HCT116 (cell line): ENCODE data around the gene LYRM4. TPM values are rescaled to one million over a fixed set of nuclear protein-coding genes. Genes with fewer than 3 reads are reported as not detected.

Experiments used
- ATAC-seq: fragments of 200-7000 bp; cut with Tn5 transposase; 2 replicates; pipeline ENCODE4 v1.9.1; 2020; ENCODE audit warnings: mild to moderate bottlenecking, moderate library complexity
- BruUV-seq: library from RNA; stranded (reverse); fragments of 400-500 nt; replicated peaks from 2 replicates; lab custom pipeline; 2021; lab: Mats Ljungman, UMichigan
- CTCF ChIA-PET: fragments of 300-600 bp; sonication (Branson Sonifier 250); formaldehyde crosslinking; loops from one replicate; lab custom pipeline; 2021; ENCODE audit warnings: antibody characterized with exemption; lab: Charles Lee
- POLR2A ChIA-PET: fragments of 300-600, 350-600 bp; sonication (Branson Sonifier 250); formaldehyde crosslinking; loops from one replicate; lab custom pipeline; 2021; ENCODE audit warnings: antibody characterized with exemption; lab: Charles Lee
- RAD21 ChIA-PET, 2 experiments: fragments of 300-600 bp; sonication (Branson Sonifier 250); formaldehyde crosslinking; loops; one replicate each; lab custom pipeline; 2023; ENCODE audit warnings: low total read pairs in 2 of 2; ENCODE audit not compliant: uncharacterized antibody in 2 of 2, unreplicated experiment in 2 of 2, low non-redundant PET in 1 of 2; lab: Charles Lee
- DNase-seq: peaks from one replicate; pipeline ENCODE4 v3.0.0-alpha.2; 2010; ENCODE audit warnings: low read depth, low spot score
- H2AFZ ChIP-seq: fragments of 200-600 bp; shearing (Covaris generic), sonication (generic); 2 replicates; pipeline ENCODE4 v1.6.1; 2017; ENCODE audit warnings: low read depth, mixed run types, mixed read lengths, antibody characterized with exemption, low read length; ENCODE audit not compliant: poor library complexity, severe bottlenecking
- H3K27ac ChIP-seq: 2 replicates; pipeline ENCODE4 v1.5.1; 2012; ENCODE audit warnings: low read depth, low read length
- H3K27me3 ChIP-seq: fragments of 200-600 bp; sonication (generic); 2 replicates; pipeline ENCODE4 v1.6.1; 2016; ENCODE audit warnings: mixed run types, low read length, mixed read lengths; ENCODE audit not compliant: insufficient read depth
- H3K36me3 ChIP-seq, 2 experiments: fragments of 200-500 bp in 1 of 2; fragments of 200-600 bp in 1 of 2; sonication (Bioruptor generic) in 1 of 2; sonication (generic) in 1 of 2; 2 replicates each; pipeline versions ENCODE4 v1.5.1 to v1.6.1; 2014 to 2016; ENCODE audit warnings: low read length in 2 of 2, inconsistent platforms in 1 of 2, mixed read lengths in 1 of 2, mixed run types in 1 of 2; ENCODE audit not compliant: insufficient read depth in 2 of 2, control insufficient read depth in 1 of 2
- H3K4me1 ChIP-seq, 2 experiments: fragments of 200-600 bp in 1 of 2; sonication (generic) in 1 of 2; 2 replicates each; pipeline versions ENCODE4 v1.5.1 to v1.6.1; 2012 to 2017; ENCODE audit warnings: low read length in 2 of 2, inconsistent platforms in 1 of 2, mild to moderate bottlenecking in 1 of 2, mixed read lengths in 1 of 2, mixed run types in 1 of 2, moderate library complexity in 1 of 2; ENCODE audit not compliant: insufficient read depth in 2 of 2, control insufficient read depth in 1 of 2
- H3K4me2 ChIP-seq: fragments of 200-600 bp; sonication (generic); 2 replicates; pipeline ENCODE4 v1.6.1; 2017; ENCODE audit warnings: mixed run types, low read length, mixed read lengths
- H3K4me3 ChIP-seq, 2 experiments: fragments of 200-600 bp in 1 of 2; sonication (generic) in 1 of 2; replicated peaks in 1 of 2; 2 replicates each; pipeline ENCODE4 v1.5.1; 2011 to 2016; ENCODE audit warnings: low read length in 2 of 2, control low read depth in 1 of 2, low read depth in 1 of 2, mild to moderate bottlenecking in 1 of 2, mixed read lengths in 1 of 2, mixed run types in 1 of 2
- H3K79me2 ChIP-seq: fragments of 200-600 bp; sonication (generic); 2 replicates; pipeline ENCODE4 v1.6.1; 2017; ENCODE audit warnings: mild to moderate bottlenecking, mixed run types, low read length, moderate library complexity, mixed read lengths; ENCODE audit not compliant: insufficient read depth
- H3K9ac ChIP-seq: fragments of 200-600 bp; sonication (generic); 2 replicates; pipeline ENCODE4 v1.6.1; 2016; ENCODE audit warnings: low read length, mixed read lengths
- H3K9me2 ChIP-seq: fragments of 200-600 bp; sonication (generic), shearing (Covaris generic); 2 replicates; pipeline ENCODE4 v1.6.1; 2017; ENCODE audit warnings: mixed run types, mild to moderate bottlenecking, moderate library complexity; ENCODE audit not compliant: insufficient read depth
- H3K9me3 ChIP-seq, 2 experiments: fragments of 200-500 bp in 1 of 2; fragments of 200-600 bp in 1 of 2; sonication (Bioruptor generic) in 1 of 2; sonication (generic) in 1 of 2; 2 replicates each; pipeline ENCODE4 v1.6.1; 2014 to 2017; ENCODE audit warnings: low read length in 2 of 2, mixed read lengths in 2 of 2, inconsistent platforms in 1 of 2, low read depth in 1 of 2, mild to moderate bottlenecking in 1 of 2, mixed run types in 1 of 2, moderate library complexity in 1 of 2; ENCODE audit not compliant: control insufficient read depth in 1 of 2, insufficient read depth in 1 of 2
- H4K20me1 ChIP-seq: fragments of 200-600 bp; sonication (generic), shearing (Covaris generic); 2 replicates; pipeline ENCODE4 v1.6.1; 2017; ENCODE audit warnings: mixed run types, mild to moderate bottlenecking, moderate library complexity; ENCODE audit not compliant: insufficient read depth
- EZH2 ChIP-seq: fragments of 200-600 bp; sonication (generic); IDR thresholded peaks from 2 replicates; pipeline ENCODE4 v1.6.1; 2017; ENCODE audit warnings: antibody characterized with exemption, mixed run types
- POLR2AphosphoS5 ChIP-seq: IDR thresholded peaks from 2 replicates; pipeline ENCODE4 v1.6.1; 2011; ENCODE audit warnings: mild to moderate bottlenecking, low read depth, low read length, moderate library complexity
- SIN3A ChIP-seq: IDR thresholded peaks from 2 replicates; pipeline ENCODE4 v1.6.1; 2012; ENCODE audit warnings: low read depth
- TCF7L2 ChIP-seq: IDR thresholded peaks from 2 replicates; pipeline ENCODE4 v1.7.0; 2011; ENCODE audit warnings: borderline replicate concordance, inconsistent platforms; ENCODE audit not compliant: insufficient read depth, insufficient read length; ENCODE audit errors: extremely low read depth
- ZNF274 ChIP-seq: fragments of 200-500 bp; sonication (Bioruptor generic); IDR thresholded peaks from 2 replicates; pipeline ENCODE4 v1.6.1; 2014; ENCODE audit warnings: mild to moderate bottlenecking, low read depth, low read length, inconsistent platforms
- intact Hi-C: fragments of 100-400 bp; cut with micrococcal nuclease; formaldehyde crosslinking; loops from 2 replicates; pipeline ENCODE4 v1.10.0; 2022
- total RNA-seq: library from RNA; stranded (reverse); gene quantifications from one replicate; pipeline ENCODE4 v1.2.1, GENCODE V29; 2021; ENCODE audit not compliant: unreplicated experiment
- TF ChIP-seq, protein P1 (sequence below): IDR thresholded peaks from 2 replicates; pipeline ENCODE4 v1.6.1; 2011; ENCODE audit warnings: mild to moderate bottlenecking, low read length, moderate library complexity; ENCODE audit not compliant: insufficient replicate concordance; ENCODE audit errors: extremely low read depth
- TF ChIP-seq, protein P2 (sequence below): IDR thresholded peaks from 2 replicates; pipeline ENCODE4 v1.6.1; 2012
- TF ChIP-seq, protein P3 (sequence below): IDR thresholded peaks from 2 replicates; pipeline ENCODE4 v1.6.1; 2012; ENCODE audit warnings: low read depth

The LYRM4 gene
- total RNA-seq, 1 experiment from 2014 or later, result 30.1 TPM

DNA sequence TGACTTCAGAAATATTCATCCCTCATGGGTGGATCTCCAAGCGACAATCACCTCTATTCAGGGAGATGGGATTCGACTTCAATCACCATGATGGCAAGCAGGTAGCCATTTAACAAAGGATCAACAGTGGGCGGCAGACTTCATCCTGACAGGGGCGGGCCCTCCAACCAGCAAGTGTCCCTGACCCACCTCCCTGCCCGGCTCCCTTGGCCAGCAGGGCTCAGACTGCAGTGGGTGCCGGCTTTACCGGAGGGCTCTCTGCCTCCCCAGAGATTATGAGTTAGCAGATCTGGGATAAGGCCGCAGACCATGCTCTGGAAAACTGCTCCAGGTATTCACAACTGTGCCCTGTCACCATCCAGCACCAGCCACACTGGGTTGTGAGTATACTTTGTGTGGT, 136.2 kb downstream of the LYRM4 start (continued):
- TF ChIP-seq, protein P1, sequence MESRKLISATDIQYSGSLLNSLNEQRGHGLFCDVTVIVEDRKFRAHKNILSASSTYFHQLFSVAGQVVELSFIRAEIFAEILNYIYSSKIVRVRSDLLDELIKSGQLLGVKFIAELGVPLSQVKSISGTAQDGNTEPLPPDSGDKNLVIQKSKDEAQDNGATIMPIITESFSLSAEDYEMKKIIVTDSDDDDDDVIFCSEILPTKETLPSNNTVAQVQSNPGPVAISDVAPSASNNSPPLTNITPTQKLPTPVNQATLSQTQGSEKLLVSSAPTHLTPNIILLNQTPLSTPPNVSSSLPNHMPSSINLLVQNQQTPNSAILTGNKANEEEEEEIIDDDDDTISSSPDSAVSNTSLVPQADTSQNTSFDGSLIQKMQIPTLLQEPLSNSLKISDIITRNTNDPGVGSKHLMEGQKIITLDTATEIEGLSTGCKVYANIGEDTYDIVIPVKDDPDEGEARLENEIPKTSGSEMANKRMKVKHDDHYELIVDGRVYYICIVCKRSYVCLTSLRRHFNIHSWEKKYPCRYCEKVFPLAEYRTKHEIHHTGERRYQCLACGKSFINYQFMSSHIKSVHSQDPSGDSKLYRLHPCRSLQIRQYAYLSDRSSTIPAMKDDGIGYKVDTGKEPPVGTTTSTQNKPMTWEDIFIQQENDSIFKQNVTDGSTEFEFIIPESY, result no peak
- TF ChIP-seq TCF7L2 (no peak), ZNF274 (no peak), SIN3A (no peak), POLR2AphosphoS5 (no peak)
- TF ChIP-seq, protein P2, sequence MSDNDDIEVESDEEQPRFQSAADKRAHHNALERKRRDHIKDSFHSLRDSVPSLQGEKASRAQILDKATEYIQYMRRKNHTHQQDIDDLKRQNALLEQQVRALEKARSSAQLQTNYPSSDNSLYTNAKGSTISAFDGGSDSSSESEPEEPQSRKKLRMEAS, result no peak

DNA sequence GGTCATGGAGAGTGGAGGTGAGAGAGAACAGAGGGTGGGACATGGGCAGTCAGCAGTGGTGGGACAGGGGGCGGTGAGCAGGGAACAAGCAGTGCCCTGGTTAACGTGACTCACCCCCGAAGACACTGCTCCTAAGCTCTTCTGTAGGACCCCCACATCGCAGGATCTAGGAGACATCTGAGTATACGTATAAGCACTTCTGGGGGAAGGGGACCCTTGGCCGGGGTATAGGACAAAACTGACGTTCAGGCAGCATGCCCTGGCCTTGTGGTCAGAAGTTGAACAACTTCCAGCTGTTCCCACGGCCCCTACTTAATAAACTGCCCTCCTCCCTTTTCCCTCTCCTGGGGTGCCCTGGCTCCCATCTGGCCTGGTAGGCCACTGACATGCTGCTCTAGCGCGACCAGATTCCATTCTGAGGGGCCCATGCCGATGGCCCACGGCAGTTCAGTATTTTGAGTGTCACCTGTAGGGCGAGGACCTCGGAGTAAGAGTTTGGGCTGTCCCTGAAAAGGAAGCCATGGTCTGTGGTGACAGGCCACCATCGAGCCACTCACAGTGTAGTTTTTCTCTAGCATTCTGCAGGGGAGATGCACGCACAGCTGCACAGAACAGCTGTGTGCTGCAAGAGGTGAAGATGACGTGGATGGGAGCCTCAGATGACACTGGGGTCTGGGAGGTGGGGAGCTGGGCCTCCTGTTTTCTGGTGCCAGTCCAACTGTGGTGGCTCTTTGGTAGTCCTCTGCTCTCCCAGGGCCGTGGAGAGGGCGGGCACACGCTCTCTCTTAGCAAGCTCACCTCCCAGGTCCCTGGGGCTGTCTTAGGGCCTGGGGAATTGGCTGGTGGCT, 137.2 kb downstream of the LYRM4 start:
- ChIA-PET POLR2A (no interaction called here), RAD21 (no interaction called here), CTCF (no interaction called here)
- Histone ChIP-seq H3K4me3 (no peak overlapping the region), H3K27me3 (no peaks in the 10 kb centered on the region), H3K79me2 (no peaks in the 10 kb centered on the region), H3K9me2 (no peaks in the 10 kb centered on the region), H3K27ac (no peak overlapping the region), H3K9ac (no peak overlapping the region), H3K4me2 (no peak overlapping the region), H3K9me3 (no peaks in the 10 kb centered on the region), H3K36me3 (no peaks in the 10 kb centered on the region), H4K20me1 (no peaks in the 10 kb centered on the region), H2AFZ (no peak overlapping the region), H3K4me1 (peaks cover 19 to 24% of the 10 kb centered on the region in 2 experiments)
- DNase-seq (no peak), ATAC-seq (no peak)
- intact Hi-C loops, result no loop called here
- no TSS peak for BruUV-seq
- TF ChIP-seq EZH2, result no peak
- TF ChIP-seq, protein P1, result no peak
- TF ChIP-seq, protein P3, sequence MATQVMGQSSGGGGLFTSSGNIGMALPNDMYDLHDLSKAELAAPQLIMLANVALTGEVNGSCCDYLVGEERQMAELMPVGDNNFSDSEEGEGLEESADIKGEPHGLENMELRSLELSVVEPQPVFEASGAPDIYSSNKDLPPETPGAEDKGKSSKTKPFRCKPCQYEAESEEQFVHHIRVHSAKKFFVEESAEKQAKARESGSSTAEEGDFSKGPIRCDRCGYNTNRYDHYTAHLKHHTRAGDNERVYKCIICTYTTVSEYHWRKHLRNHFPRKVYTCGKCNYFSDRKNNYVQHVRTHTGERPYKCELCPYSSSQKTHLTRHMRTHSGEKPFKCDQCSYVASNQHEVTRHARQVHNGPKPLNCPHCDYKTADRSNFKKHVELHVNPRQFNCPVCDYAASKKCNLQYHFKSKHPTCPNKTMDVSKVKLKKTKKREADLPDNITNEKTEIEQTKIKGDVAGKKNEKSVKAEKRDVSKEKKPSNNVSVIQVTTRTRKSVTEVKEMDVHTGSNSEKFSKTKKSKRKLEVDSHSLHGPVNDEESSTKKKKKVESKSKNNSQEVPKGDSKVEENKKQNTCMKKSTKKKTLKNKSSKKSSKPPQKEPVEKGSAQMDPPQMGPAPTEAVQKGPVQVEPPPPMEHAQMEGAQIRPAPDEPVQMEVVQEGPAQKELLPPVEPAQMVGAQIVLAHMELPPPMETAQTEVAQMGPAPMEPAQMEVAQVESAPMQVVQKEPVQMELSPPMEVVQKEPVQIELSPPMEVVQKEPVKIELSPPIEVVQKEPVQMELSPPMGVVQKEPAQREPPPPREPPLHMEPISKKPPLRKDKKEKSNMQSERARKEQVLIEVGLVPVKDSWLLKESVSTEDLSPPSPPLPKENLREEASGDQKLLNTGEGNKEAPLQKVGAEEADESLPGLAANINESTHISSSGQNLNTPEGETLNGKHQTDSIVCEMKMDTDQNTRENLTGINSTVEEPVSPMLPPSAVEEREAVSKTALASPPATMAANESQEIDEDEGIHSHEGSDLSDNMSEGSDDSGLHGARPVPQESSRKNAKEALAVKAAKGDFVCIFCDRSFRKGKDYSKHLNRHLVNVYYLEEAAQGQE, result no peak
- TF ChIP-seq, all 23 proteins: peak for 0
